HG03469 (cell line): ENCODE data around the gene CACNA1A.
"Not testable (repeated sequence)": the region's sequence is repeated elsewhere in the genome, so short reads cannot be mapped to it uniquely, and the experiment has no call there.

ENCODE experiments used
- ATAC-seq: cut with Tn5 transposase; IDR thresholded peaks from one replicate; pipeline ENCODE4 v1.9.1; 2021; ENCODE audit warnings: mild to moderate bottlenecking, moderate library complexity, moderate number of reproducible peaks; ENCODE audit not compliant: unreplicated experiment

Gene CACNA1A

DNA sequence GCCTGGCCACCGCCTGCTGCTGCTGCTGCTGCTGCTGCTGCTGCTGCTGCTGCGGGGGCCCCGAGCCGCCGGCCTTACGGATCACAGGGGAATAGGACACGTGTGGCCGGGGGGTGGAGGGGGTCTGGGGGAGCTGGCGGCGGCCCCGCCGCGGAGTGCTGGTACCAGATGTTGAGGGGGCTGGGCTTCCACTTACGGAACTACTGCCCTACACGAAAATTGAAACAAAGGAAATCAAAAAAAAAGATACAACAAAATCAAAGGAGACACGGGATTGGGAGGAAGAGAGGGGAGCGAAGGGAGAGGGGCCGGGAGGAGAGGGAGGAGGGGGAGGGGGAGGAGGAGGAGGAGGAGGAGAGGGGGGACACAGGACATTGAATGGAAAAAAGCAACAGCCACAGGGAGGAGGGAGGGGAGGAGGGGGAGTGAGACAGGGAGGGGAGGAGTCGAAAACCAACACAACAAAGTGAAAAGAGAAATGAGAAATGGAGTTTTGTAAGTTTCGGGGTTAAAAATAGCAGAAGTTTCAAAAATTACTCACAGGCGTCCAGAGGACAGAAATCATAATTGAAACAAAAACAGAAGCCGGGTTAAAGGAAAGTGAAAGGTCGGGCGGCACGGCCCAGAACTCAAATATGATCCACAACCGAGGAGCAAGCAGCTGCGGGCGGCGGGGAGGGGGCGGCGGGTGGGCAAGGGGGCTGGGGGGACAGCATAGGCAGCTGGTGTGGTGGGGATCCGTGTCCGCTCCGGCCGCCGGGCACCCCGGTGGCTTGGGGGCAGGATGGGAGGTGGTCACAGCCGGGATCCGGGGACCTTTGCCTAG lies 298.2 kb downstream of the CACNA1A start:
- no peak for ATAC-seq

DNA sequence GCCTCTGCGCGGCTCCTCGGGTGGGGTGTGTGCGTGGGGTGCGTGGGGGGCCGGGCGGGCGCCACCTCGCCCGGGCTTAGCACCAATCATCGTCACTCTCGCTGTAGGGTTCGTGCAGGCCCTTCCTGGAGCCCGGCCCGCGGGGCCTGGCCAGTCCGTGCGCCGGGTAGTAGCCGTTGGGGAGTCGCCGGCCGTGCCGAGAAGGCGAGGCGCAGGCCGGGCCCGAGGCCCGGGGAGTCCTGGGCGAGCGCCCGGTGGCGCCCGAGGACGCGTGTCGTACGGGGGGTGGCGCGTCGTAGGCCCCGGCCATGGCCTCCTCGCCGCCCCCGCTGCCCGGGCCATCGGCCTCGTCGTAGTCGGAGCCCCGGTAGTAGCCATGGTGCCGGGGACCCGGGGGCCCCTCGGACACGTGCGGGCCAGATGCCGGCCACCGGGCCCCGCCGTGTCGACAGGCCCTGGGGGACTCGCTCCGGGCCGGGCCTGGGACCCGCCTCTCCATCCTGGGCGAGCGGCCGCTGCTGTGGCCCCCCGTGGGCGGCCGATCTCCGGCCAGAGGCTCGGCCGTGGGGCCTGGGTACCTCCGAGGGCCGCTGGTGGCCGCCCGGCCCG lies 298.9 kb downstream of the CACNA1A start:
- no peak for ATAC-seq

DNA sequence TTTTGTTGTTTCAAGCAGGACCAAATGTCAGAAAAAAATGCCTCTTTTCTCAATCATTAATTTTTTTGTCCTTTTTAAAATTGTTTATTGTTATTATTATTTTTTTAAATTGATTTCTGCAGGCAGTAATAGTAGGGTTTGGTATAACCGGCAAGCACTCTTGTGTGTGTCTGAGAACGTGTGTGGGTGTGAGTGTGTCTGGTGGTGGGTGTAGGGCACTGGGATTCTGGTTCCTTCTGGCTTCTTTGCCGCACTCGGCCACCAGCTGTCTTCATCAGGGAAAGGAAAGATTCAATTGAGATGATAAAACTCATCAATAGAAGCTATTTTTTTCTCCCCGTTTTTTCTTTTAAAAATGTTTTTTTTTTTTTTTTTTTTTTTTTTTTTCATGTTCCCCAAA lies 299.7 kb downstream of the CACNA1A start:
- ATAC-seq, result no peak

DNA sequence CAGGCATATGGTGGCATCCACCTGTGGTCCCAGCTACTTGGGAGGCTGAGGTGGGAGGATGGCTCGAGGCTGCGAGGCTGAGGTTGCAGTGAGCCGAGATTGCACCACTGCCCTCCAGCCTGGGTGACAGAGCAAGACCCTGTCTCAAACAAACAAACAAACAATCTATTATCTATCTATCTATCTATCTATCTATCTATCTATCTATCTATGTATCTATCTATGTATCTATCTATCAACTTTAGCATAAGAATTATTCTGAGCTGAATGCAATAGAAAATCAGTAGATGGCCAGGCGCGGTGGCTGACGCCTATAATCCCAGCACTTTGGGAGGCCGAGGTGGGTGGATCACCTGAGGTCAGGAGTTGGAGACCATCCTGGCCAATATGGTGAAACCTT lies 304.2 kb downstream of the CACNA1A start:
- ATAC-seq, result not testable (repeated sequence)

DNA sequence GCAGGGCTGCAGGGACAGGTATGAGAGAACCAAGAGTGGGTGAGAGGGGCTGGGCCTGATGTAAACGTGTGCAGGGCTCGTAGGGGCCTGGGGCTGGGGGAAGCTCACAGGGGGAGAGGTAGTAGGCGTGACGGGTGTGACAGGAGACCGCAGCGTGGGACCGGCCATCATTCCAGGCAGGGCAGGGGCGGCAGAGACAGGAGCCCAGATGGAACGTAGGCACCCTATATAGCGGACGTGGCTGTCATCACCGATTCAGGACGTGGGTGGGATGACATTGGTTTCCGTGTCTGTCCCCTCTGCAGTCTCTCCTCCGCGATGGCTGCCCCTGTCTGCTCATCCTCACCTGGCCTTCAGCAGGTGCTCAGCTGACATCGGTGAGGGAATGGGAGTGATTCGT lies 307.6 kb downstream of the CACNA1A start:
- ATAC-seq, result no peak

DNA sequence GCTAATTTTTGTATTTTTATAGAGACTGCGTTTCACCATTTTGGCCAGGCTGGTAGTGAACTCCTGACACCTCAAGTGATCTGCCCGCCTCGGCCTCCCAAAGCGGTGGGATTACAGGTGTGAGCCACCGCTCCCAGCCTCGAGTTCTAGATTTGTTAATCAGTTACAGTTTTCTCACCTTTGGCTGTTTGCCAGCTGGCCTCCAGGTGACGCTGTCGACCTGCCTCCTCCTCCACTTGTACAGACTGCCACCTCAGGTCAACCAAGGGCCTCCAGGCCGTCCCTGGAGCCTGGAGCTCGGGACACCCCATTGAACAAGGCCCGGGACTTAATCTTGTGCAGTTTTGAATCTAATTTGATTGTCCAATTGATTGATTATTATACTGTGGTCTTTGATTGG lies 310.6 kb downstream of the CACNA1A start:
- no peak for ATAC-seq

DNA sequence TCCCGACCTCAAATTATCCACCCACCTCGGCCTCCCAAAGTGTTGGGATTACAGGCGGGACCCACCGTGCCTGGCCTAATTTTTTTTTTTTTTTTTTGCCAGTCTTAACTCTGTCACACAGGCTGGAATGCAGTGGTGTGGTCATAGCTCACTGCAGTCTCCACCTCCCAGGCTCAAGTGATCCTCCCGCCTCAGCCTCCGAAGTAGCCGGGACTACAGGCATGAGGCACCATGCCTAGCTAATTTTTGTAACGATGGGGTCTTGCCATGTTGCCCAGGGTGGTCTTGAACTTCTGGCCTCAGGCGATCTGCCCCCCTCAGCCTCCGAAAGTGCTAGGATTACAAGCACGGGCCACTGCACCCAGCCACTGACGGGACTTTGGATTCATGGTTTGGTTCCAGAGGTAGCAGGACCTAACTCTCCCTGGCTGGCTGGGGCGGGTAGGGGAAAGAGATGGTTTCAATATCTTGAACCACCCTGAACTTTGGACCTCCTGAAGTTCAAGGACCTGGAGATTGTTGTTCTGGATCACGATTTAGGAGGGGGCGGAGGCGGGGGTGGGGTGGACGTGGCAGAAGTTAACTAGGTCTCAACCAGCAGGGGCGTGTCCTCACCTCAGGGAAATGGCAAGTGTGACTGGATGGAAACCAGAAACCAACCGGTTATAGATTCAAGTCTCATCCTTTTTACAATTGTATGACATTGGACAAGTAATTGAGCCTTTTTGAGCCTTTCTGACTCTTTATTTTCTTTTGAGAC lies 315.3 kb downstream of the CACNA1A start:
- no peak for ATAC-seq

DNA sequence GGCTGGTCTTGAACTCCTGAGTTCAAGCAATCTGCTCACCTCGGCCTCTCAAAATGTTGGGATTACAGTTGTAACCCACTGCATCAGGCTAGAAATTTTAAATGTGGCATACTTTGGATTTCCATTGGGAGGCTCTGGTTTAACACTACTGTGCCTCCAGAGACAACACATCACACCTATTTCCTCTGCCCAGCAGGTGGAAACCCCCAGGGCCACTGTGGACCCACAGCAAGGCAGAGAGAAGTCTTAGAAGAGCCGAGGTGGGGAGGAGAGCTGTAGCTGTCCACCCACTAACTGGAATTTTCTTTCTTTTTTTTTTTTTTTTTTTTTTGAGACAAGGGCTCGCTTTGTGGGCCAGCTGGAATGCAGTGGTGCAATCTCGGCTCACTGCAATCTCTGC lies 316.7 kb downstream of the CACNA1A start:
- no peak for ATAC-seq

DNA sequence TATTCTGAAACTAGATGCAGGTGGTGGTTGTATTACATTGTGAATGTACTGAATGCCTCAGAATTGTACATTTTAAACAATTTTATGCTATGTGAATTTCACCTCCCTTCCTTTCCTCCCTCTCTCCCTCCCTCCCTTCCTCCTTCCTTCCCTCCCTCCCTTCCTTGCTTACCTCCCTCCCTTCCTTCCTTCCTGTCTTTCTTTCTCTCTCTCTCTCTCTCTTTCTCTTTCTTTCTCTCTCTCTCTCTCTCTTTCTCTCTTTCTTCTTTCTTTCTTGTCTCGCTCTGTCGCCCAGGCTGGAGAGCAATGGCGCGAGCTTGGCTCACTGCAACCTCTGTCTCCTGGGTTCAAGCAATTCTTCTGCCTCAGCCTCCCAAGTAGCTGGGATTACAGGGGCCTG lies 318.9 kb downstream of the CACNA1A start:
- no peak for ATAC-seq

DNA sequence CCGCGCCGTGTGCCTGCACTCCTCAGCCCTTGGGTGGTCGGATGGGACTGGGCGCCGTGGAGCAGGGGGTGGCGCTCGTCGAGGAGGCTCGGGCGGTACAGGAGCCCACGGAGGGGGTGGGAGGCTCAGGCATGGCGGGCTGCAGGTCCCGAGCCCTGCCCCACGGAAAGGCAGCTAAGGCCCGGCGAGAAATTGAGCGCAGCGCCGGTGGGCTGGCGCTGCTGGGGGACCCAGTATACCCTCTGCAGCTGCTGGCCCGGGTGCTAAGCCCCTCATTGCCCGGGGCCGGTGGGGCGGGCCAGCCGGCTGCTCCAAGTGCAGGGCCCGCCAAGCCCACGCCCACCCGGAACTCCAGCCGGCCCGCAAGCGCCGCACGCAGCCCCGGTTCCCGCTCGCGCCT lies 319.6 kb downstream of the CACNA1A start:
- not testable (repeated sequence) for ATAC-seq

DNA sequence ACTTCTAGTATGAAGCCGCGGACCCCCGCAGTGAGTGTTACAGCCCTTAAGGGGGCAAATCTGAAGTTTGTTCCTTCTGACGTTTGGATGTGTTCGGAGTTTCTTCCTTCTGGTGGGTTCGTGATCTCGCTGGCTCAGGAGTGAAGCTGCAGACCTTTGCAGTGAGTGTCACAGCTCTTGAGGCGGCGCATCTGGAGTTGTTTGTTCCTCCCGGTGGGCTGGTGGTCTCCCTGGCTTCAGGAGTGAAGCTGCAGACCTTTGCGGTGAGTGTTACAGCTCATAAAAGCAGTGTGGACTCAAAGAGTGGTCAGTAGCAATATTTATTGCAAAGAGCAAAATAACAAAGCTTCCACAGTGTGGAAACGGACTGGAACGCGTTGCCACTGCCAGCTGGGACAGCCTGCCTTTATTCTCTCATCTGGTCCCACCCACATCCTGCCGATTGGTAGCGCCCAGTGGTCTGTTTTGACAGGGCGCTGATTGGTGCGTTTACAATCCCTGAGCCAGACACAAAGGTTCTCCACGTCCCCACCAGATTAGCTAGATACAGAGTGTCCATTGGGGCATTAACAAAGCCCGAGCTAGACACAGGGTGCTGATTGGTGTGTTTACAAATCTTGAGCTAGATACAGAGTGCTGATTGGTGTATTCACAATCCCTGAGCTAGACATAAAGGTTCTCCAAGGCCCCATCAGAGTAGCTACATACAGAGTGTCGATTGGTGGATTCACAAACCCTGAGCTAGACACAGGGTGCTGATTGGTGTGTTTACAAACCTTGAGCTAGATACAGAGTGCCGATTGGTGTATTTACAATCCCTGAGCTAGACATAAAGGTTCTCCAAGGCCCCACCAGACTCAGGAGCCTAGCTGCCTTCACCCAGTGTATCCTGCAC lies 320.3 kb downstream of the CACNA1A start:
- not testable (repeated sequence) for ATAC-seq

DNA sequence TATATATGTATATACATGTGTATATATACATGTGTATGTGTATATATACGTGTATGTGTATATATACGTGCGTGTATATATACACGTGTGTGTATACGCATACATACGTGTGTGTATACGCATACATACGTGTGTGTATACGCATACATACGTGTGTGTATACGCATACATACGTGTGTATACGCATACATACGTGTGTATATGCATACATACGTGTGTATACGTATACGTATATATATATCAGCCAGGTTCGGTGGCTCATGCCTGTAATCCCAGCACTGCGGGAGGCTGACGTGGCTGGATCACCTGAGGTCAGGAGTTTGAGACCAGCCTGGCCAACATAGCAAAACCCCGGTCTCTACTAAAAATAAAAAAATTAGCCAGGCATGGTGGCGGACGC lies 321.4 kb downstream of the CACNA1A start:
- not testable (repeated sequence) for ATAC-seq

DNA sequence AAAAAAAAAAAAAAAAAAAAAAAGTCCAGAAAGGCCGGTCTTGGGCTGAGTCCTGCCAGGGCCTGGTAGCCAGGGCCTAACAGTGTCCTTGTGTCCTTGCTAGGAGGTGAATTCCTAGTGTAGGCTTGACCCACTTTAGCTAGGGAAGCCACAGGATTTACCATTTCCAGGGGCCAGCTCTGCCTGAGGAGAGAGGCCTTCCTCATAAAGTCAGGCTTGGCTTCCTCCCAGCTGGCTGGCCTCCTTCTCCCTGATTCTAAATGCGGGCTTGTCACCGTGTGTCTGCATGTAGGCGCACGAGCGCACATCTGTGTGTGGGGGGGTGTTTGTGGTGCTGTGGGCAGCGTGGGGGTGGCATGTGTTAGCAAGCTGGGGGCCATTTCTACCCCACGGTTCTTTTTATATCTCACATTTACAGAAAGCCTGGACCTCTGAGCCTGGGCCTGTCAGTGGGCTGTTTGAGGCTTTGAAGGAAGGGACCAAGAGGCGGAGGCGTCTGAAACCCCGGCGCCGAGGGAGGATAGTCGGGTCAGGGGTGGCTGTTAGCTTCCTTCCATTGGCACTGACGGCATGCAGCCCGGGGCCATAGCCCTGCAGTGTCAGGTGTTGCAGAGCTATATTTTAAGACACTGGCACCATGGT lies 324.4 kb downstream of the CACNA1A start:
- no peak for ATAC-seq

DNA sequence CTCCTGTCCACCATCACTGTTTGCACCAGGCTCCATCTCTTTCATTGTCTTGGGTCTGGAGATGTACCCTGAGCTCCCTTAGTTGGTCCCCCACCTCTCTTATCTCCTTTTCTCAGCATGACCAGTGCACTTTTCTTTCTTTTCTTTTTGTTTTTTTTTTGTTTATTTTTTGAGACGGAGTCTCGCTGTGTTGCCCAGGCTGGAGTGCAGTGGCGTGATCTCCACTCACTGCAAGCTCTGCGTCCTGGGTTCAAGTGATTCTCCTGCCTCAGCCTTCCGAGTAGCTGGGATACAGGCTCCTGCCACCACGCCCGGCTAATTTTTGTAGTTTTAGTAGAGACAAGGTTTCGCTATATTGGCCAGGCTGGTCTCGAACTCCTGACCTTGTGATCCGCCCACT lies 328.0 kb downstream of the CACNA1A start:
- ATAC-seq, result not testable (repeated sequence)

DNA sequence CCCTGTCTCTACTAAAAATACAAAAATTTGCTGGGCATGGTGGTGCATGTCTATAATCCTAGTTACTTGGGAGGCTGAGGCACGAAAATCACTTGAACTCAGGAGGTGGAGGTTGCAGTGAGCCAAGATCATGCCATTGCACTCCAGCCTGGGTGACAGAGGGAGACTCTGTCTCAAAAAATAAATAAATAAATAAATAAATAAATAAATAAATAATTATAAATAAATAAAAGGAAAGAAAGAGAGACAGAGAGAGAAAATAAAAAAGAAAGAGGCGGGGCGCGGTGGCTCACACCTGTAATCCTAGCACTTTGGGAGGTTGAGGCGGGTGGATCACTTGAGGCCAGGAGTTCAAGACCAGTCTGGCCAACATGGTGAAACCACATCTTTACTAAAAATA lies 328.7 kb downstream of the CACNA1A start:
- ATAC-seq, result not testable (repeated sequence)

DNA sequence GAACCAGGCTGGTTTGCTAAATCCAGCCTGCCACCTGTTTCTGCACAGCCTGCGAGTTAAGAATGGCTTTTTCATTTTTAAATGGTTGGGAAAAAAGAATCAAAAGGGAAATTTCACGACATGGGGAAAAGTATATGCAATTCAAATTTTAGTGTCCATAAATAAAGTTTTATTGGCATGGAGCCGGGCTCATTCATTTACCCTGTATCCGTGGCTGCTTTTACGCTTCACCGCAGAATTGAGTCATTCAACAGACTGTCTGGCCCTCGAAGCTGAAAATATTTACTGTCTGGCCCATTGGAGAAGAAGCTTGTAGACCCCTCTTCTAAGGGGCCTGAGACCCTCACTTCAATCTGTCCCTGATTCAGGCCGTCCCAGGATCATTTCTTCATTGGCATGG lies 329.9 kb downstream of the CACNA1A start:
- ATAC-seq, result no peak

DNA sequence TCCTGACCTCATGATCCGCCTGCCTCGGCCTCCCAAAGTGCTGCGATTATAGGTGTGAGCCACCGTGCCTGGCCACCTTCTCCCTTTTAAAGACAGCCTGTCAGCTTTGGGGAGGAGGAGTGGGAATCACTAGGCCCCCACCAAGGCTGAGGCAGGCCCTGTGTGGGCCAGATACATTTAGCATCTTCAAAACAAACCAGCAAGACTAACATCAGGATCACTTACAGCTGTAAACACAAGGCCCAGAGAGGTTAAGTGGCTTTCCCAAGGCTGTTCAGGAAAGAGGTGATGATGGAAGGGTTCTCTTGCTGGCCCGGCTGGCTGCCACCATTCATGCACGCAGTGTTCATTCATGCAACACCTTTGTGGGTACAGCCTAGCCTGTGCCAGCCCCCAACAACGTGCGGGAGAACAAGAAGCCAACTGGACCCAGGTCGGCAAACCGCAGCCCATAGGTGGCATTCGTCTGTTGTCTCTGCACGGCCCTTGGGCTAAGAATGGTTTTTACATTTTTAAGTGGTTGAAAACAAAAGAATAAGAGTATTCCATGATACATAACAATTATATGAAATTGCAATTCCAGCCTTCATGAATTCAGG lies 333.0 kb downstream of the CACNA1A start:
- ATAC-seq, result no peak

DNA sequence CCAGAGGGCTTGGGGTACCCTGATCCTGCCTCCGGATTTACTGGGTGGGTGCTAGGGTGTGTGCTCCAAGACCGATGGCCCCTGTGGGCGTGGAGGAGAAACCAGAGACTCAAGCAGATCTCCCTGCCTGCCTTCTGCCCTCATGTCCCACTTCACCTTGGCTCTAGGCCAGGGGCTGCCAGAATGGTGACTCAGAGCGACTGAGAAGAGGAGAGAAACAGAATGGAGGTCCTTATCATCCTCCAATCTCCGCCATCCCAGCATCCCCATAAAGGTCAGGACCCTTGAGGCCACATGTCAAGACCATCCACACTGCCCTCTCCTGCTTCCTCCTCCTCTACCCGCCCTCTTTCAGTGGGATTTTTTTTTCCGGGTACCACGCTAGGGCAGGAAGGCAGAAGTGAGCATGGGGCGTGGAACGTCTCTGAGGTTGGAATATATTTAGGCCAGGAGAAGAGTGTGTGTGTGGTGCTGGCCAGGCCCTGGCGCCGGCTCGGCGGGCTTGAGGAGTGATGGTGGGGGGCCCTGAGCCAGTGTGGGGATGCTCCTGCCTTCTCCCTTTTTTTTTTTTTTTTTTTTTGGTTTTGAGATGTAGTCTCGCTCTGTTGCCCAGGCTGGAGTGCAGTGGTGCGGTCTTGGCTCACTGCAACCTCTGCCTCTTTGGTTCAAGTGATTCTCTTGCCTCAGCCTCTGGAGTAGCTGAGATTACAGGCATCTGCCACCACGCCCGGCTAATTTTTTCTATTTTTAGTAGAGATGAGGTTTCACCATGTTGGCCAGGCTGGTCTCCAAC lies 333.7 kb downstream of the CACNA1A start:
- no peak for ATAC-seq

DNA sequence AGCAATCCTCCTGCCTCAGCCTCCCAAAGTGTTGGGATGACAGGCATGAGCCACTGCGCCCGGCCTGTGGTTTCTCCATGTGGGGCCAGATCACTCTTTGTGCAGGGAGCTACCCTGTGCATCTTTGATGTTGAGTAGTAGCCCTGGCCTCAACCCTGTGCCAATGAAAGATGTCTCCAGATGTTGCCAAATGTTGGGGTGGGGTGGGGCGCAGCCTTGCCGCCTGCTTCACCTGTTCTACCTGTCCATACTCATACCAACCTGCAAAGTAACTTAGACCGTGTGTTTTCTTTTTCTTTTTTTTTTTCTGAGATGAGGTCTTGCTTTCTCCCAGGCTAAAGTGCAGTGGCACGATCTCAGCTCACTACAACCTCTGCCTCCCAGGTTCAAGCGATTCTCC lies 335.1 kb downstream of the CACNA1A start:
- ATAC-seq, result no peak
